K562 (cell line): ENCODE results near the gene PTBP3. TPM values are rescaled to one million over a fixed set of nuclear protein-coding genes. Genes with fewer than 3 reads are reported as not detected.

Experiments used
- CAMTA2 ChIP-seq: fragments of 250-450 bp; sonication (Bioruptor Pico); conservative IDR thresholded peaks from 2 replicates; pipeline ENCODE4 v1.5.1; 2022
- E2F8 ChIP-seq: fragments of 450-650 bp; IDR thresholded peaks from 2 replicates; pipeline ENCODE4 v1.7.1; 2018; ENCODE audit warnings: mild to moderate bottlenecking, low read depth; ENCODE audit not compliant: partially characterized antibody
- GTF2A2 ChIP-seq: IDR thresholded peaks from 2 replicates; pipeline ENCODE4 v1.6.1; 2016; ENCODE audit warnings: mild to moderate bottlenecking, missing genetic modification characterization, missing compliant biosample characterization
- HBP1 ChIP-seq: fragments of 450-650 bp; formaldehyde crosslinking; IDR thresholded peaks from 2 replicates; pipeline ENCODE4 v1.4.0; 2022; ENCODE audit warnings: missing genetic modification characterization
- HDAC2 ChIP-seq: fragments of 450-650 bp; IDR thresholded peaks from 2 replicates; pipeline ENCODE4 v1.6.1; 2016; ENCODE audit warnings: mild to moderate bottlenecking
- HMG20B ChIP-seq: fragments of 250-450 bp; sonication (Bioruptor Pico); IDR thresholded peaks from 2 replicates; pipeline ENCODE4 v1.5.0; 2021; ENCODE audit warnings: mild to moderate bottlenecking
- JUN ChIP-seq, 2 experiments: sonication (generic) in 1 of 2; formaldehyde crosslinking in 1 of 2; IDR thresholded peaks; 2 replicates each; pipeline versions ENCODE4 v1.6.1 to v1.8.0; 2012 to 2022; ENCODE audit warnings: borderline replicate concordance in 2 of 2, mild to moderate bottlenecking in 2 of 2, improper control_type of control experiment in 1 of 2, low read depth in 1 of 2, low read length in 1 of 2, missing genetic modification reagents in 1 of 2
- KLF6 ChIP-seq: fragments of 250-450 bp; sonication (Bioruptor Pico); IDR thresholded peaks from 2 replicates; pipeline ENCODE4 v1.4.0; 2020; ENCODE audit warnings: mild to moderate bottlenecking, moderate library complexity, borderline replicate concordance
- MEF2D ChIP-seq: conservative IDR thresholded peaks from 2 replicates; pipeline ENCODE4 v1.6.1; 2016; ENCODE audit warnings: low read depth, missing genetic modification characterization, missing compliant biosample characterization
- RBBP5 ChIP-seq: fragments of 200-600 bp; sonication (generic); IDR thresholded peaks from 2 replicates; pipeline ENCODE4 v1.6.1; 2012; ENCODE audit warnings: borderline replicate concordance, mild to moderate bottlenecking, low read length, control low read depth, inconsistent platforms; ENCODE audit not compliant: insufficient read depth, poor library complexity, severe bottlenecking
- RBFOX2 ChIP-seq: fragments of 200-400 bp; formaldehyde crosslinking; IDR thresholded peaks from 2 replicates; pipeline ENCODE4 v1.6.1; 2017; ENCODE audit warnings: low read depth, mild to moderate bottlenecking, low read length, moderate library complexity
- RBM17 ChIP-seq: fragments of 200-400 bp; formaldehyde crosslinking; IDR thresholded peaks from 2 replicates; pipeline ENCODE4 v1.6.1; 2017; ENCODE audit warnings: low read depth, mild to moderate bottlenecking, low read length, borderline replicate concordance
- SMAD1 ChIP-seq: fragments of 150-350 bp; IDR thresholded peaks from 2 replicates; pipeline ENCODE4 v1.6.1; 2014; ENCODE audit warnings: low read length, low read depth; ENCODE audit not compliant: partially characterized antibody
- SMARCE1 ChIP-seq: fragments of 450-650 bp; IDR thresholded peaks from 2 replicates; pipeline ENCODE4 v1.7.1; 2016; ENCODE audit warnings: mild to moderate bottlenecking
- SUPT5H ChIP-seq: fragments of 450-650 bp; IDR thresholded peaks from 2 replicates; pipeline ENCODE4 v1.6.1; 2016
- TGIF2 ChIP-seq: sonication (generic); formaldehyde crosslinking; IDR thresholded peaks from 2 replicates; pipeline ENCODE4 v1.8.1; 2022; ENCODE audit warnings: mild to moderate bottlenecking, missing genetic modification reagents, moderate library complexity
- YBX1 ChIP-seq: fragments of 450-650 bp; IDR thresholded peaks from 2 replicates; pipeline ENCODE4 v1.7.1; 2016; ENCODE audit warnings: mild to moderate bottlenecking
- ZBTB11 ChIP-seq, 3 experiments: fragments of 200-800 bp in 1 of 3; fragments of 250-450 bp in 1 of 3; fragments of 450-650 bp in 1 of 3; sonication (Bioruptor Pico) in 1 of 3; sonication (Bioruptor generic) in 1 of 3; formaldehyde crosslinking in 1 of 3; IDR thresholded peaks; 2 replicates each; pipeline versions ENCODE4 v1.6.1 to v1.8.0; 2016 to 2022; ENCODE audit warnings: mild to moderate bottlenecking in 2 of 3, missing genetic modification characterization in 2 of 3, missing compliant biosample characterization in 1 of 3, moderate library complexity in 1 of 3
- ZNF143 ChIP-seq: sonication (generic); formaldehyde crosslinking; IDR thresholded peaks from 2 replicates; pipeline ENCODE4 v1.9.0; 2022; ENCODE audit warnings: mild to moderate bottlenecking, missing genetic modification reagents
- polyA plus RNA-seq, 8 experiments: library from polyadenylated mRNA; depleted of rRNA in 4 of 8; stranded (reverse) in 5 of 8; unstranded in 3 of 8; fragments of >200 nt; fragmentation: Nextera tagmentation in 2 of 8; fragmentation: Illumina TruSeq in 1 of 8; extraction: Ambion mirVana in 2 of 8; extraction: Trizol in 1 of 8; gene quantifications; 2 replicates each; pipeline versions ENCODE4 v1.2.1 to v1.2.3, GENCODE V29; 2011 to 2014; ENCODE audit warnings: inconsistent platforms in 1 of 8, missing spikeins in 1 of 8
- total RNA-seq, 7 experiments: library from RNA; depleted of rRNA in 6 of 7; stranded (reverse); fragments of >200 nt in 6 of 7; fragmentation: Illumina TruSeq in 2 of 7; extraction: Trizol in 2 of 7; gene quantifications; 2 replicates each; pipeline versions ENCODE4 v1.2.1 to v1.2.3, GENCODE V29; 2011 to 2021; ENCODE audit warnings: low replicate concordance in 1 of 7

PTBP3 gene
- total and polyA plus RNA-seq, 9 of the 15 experiments (the other 6 are each of a cell fraction or from before 2014, with no cell fraction given) = 22.4 to 132 (median 68.0) TPM

GRCh38 chr9:112224401-112225289 lies 108.8 kb downstream of the PTBP3 start (continued):
- TF ChIP-seq MEF2D (tag) (peak; percentile 82; the same call in 1 of the 2 replicates), RBBP5 (no peak), SUPT5H (no peak), RBM17 (no peak), RBFOX2 (no peak), SMAD1 (no peak), GTF2A2 (tag) (no peak), HMG20B (CRISPR knock-in tag) (no peak), KLF6 (CRISPR knock-in tag) (peak; percentile 82; the same call in 1 of the 2 replicates), TGIF2 (CRISPR knock-in tag) (no peak), E2F8 (no peak), ZNF143 (CRISPR knock-in tag) (no peak), HBP1 (CRISPR knock-in tag) (peak; percentile 87; the same call in 1 of the 2 replicates), SMARCE1 (peak; percentile 79), YBX1 (no peak), CAMTA2 (no peak), HDAC2 (peak; percentile 41; the same call in 1 of the 2 replicates), ZBTB11 (CRISPR knock-in tag; IDR thresholded peaks at IDR 0.05) (peak in 1 of 3 experiments; percentile 73; a peak in 2 of 6 replicates), JUN (IDR thresholded peaks at IDR 0.05; ENCODE audit: borderline replicate concordance, low read depth, low read length) (peak; percentile 65; the same call in 1 of the 2 replicates), JUN (CRISPR knock-in tag; IDR thresholded peaks at IDR 0.05; ENCODE audit: borderline replicate concordance) (0 out of 2 replicates have a peak, but pooled peaks have one; percentile 39)
